A549 (cell line): ENCODE results near the gene C11orf91. TPM values are rescaled to one million over a fixed set of nuclear protein-coding genes. Genes with fewer than 3 reads are reported as not detected.
A peak's percentile ranks its signal among the peaks of the same experiment; 100 is the strongest.

Source experiments
- ATAC-seq, 2 experiments: fragments of 200-7000 bp in 1 of 2; fragments of >200 bp in 1 of 2; cut with Nextera tagmentation in 1 of 2; cut with Tn5 transposase in 1 of 2; 3 replicates each; pipeline versions ENCODE4 v1.8.0 to v1.9.1; 2018 to 2020; ENCODE audit warnings: mild to moderate bottlenecking in 1 of 2, moderate library complexity in 1 of 2
- CTCF ChIA-PET: fragments of 300-600 bp; sonication (Branson Sonifier 250); formaldehyde crosslinking; extraction: SDS; loops from one replicate; lab custom pipeline; 2021; ENCODE audit warnings: antibody characterized with exemption, inconsistent platforms; lab: Yijun Ruan, JAX
- POLR2A ChIA-PET: fragments of 350-600 bp; formaldehyde crosslinking; extraction: SDS; loops from one replicate; lab custom pipeline; 2021; ENCODE audit warnings: antibody characterized with exemption, inconsistent platforms; lab: Yijun Ruan, JAX
- DNase-seq, 2 experiments: peaks; one replicate each; pipeline versions ENCODE4 v3.0.0 to v3.0.0-alpha.2; 2011 to 2016; ENCODE audit warnings: low read depth in 1 of 2, low spot score in 1 of 2
- FAIRE-seq: peaks from 2 replicates; lab custom pipeline; 2011; peaks lifted over from hg19 to GRCh38; lab: Jason Lieb, UNC
- H3K27ac ChIP-seq, 2 experiments: fragments of >200 bp; sonication (Bioruptor Twin); formaldehyde crosslinking; 3 replicates each; pipeline ENCODE4 v1.5.1; 2016 to 2017
- H3K4me1 ChIP-seq: fragments of >200 bp; sonication (Bioruptor Twin); formaldehyde crosslinking; 3 replicates; pipeline ENCODE4 v1.6.1; 2016
- H3K4me2 ChIP-seq: fragments of >200 bp; sonication (Bioruptor Twin); formaldehyde crosslinking; 3 replicates; pipeline ENCODE4 v1.6.1; 2016
- H3K4me3 ChIP-seq: fragments of >200 bp; sonication (Bioruptor Twin); formaldehyde crosslinking; 3 replicates; pipeline ENCODE4 v1.5.1; 2016
- H3K9me3 ChIP-seq: fragments of >200 bp; sonication (Bioruptor Twin); formaldehyde crosslinking; 3 replicates; pipeline ENCODE4 v1.6.1; 2016
- BHLHE40 ChIP-seq: IDR thresholded peaks from 2 replicates; pipeline ENCODE4 v1.6.1; 2012; ENCODE audit warnings: low read depth, low read length, inconsistent platforms
- CEBPB ChIP-seq, 2 experiments: fragments of >200 bp in 1 of 2; sonication (Bioruptor Twin) in 1 of 2; formaldehyde crosslinking in 1 of 2; IDR thresholded peaks; 2 replicates each; pipeline ENCODE4 v1.6.1; 2012 to 2016
- EHF ChIP-seq: fragments of 250-450 bp; sonication (Bioruptor Pico); IDR thresholded peaks from 2 replicates; pipeline ENCODE4 v1.5.0; 2020; ENCODE audit warnings: mild to moderate bottlenecking
- EHMT2 ChIP-seq: fragments of 200-600 bp; sonication (generic); IDR thresholded peaks from 2 replicates; pipeline ENCODE4 v1.6.1; 2016; ENCODE audit warnings: antibody characterized with exemption, low read depth, mild to moderate bottlenecking, moderate library complexity
- ESRRA ChIP-seq: fragments of 150-350 bp; IDR thresholded peaks from 2 replicates; pipeline ENCODE4 v1.6.1; 2014; ENCODE audit warnings: mild to moderate bottlenecking, low read length, borderline replicate concordance
- HOXB13 ChIP-seq: fragments of 250-450 bp; sonication (Bioruptor Pico); IDR thresholded peaks from 2 replicates; pipeline ENCODE4 v1.5.0; 2020; ENCODE audit warnings: low read depth, mild to moderate bottlenecking, moderate library complexity
- JUN ChIP-seq, 2 experiments: fragments of >200 bp; sonication (Bioruptor Twin); formaldehyde crosslinking; IDR thresholded peaks; 2 replicates in 1 of 2; 3 replicates in 1 of 2; pipeline ENCODE4 v1.6.1; 2016 to 2017
- KDM5A ChIP-seq: fragments of 200-600 bp; sonication (generic); IDR thresholded peaks from 2 replicates; pipeline ENCODE4 v1.6.1; 2016; ENCODE audit warnings: antibody characterized with exemption, mild to moderate bottlenecking
- NR3C1 ChIP-seq: fragments of >200 bp; sonication (Bioruptor Twin); formaldehyde crosslinking; IDR thresholded peaks from 3 replicates; pipeline ENCODE4 v1.6.1; 2017
- POLR2A ChIP-seq: IDR thresholded peaks from 2 replicates; pipeline ENCODE4 v1.6.1; 2012; ENCODE audit warnings: mild to moderate bottlenecking, low read length
- ZFP36 ChIP-seq: fragments of 450-650 bp; IDR thresholded peaks from 2 replicates; pipeline ENCODE4 v1.6.1; 2014; ENCODE audit warnings: borderline replicate concordance; ENCODE audit not compliant: partially characterized antibody
- WGBS: methylation state at CpG from one replicate; pipeline ENCODE4 v1.1.6; 2017; ENCODE audit errors: missing lambda C conversion rate; 5-methylcytosine and 5-hydroxymethylcytosine counted together
- polyA plus RNA-seq, 4 experiments: library from polyadenylated mRNA; depleted of rRNA in 3 of 4; stranded (reverse); fragments of >200 nt; fragmentation: RNase III in 1 of 4; extraction: RNeasy Plus Mini Kit Qiagen cat#74134 plus additional on column Dnase treatment in 1 of 4; gene quantifications; 2 replicates in 3 of 4; 3 replicates in 1 of 4; pipeline ENCODE4 v1.2.3, GENCODE V29; 2011 to 2017
- TF ChIP-seq, protein P1 (sequence below): fragments of 250-450 bp; sonication (Bioruptor Pico); IDR thresholded peaks from 2 replicates; pipeline ENCODE4 v1.5.0; 2021; ENCODE audit warnings: mild to moderate bottlenecking, moderate library complexity, borderline replicate concordance
- TF ChIP-seq, protein P2 (sequence below): fragments of 200-600 bp; sonication (generic); IDR thresholded peaks from 2 replicates; pipeline ENCODE4 v1.6.1; 2016; ENCODE audit warnings: antibody characterized with exemption, mild to moderate bottlenecking, moderate library complexity

Gene C11orf91
- polyA plus RNA-seq, 2 of the 4 experiments (the other 2 are of a cell fraction): 0.15 TPM; not detected in 1

DNA sequence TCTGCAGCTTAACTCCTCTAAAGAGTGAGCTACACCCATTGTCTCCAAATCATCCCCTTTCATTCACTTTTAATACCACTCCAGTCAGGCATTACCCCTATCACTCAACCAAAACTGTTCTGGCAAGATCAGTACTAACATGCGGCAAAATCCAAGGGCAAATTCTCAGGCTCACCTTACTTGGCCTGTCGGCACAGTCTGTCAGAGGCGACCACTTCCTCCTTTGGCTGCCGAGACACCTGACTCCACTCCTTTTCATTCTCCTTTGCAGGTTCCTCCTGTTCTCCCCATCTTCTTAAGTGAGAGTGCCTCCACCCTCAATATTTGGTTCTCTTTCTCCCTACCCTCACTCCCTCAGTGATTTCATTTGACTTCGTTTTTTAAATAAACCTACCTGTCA lies 4.2 kb downstream of the C11orf91 start:
- ChIA-PET CTCF (interaction anchor here (0.7 to 3.2 kb wide), 4 partner anchors 8 to 125 kb away, joined by 3 to 16 read pairs (median 4); no protein-coding TSS in a partner anchor), POLR2A (interaction anchor here (1.5 kb wide), 1 partner anchor 40 kb away, joined by 8 read pairs; the partner anchor contains the start of gene CD59)
- no peak overlapping the region for H3K4me2 ChIP-seq
- no peak for DNase-seq
- H3K4me3 ChIP-seq: no peak overlapping the region
- no peak for ATAC-seq
- FAIRE-seq: no peak
- TF ChIP-seq KDM5A (no peak), EHF (CRISPR knock-in tag) (no peak), ZFP36 (no peak), BHLHE40 (no peak), NR3C1 (no peak)
- TF ChIP-seq, all 56 proteins: peak for 0
- Histone ChIP-seq H3K9me3 (no peaks in the 10 kb centered on the region), H3K4me1 (peaks cover 51% of the 10 kb centered on the region), H3K27ac (peak overlapping the region in 1 of 2 experiments; percentile 94; a peak in 4 of 6 replicates)
- 93% methylated on average over 5 of the region's 5 CpGs for WGBS

DNA sequence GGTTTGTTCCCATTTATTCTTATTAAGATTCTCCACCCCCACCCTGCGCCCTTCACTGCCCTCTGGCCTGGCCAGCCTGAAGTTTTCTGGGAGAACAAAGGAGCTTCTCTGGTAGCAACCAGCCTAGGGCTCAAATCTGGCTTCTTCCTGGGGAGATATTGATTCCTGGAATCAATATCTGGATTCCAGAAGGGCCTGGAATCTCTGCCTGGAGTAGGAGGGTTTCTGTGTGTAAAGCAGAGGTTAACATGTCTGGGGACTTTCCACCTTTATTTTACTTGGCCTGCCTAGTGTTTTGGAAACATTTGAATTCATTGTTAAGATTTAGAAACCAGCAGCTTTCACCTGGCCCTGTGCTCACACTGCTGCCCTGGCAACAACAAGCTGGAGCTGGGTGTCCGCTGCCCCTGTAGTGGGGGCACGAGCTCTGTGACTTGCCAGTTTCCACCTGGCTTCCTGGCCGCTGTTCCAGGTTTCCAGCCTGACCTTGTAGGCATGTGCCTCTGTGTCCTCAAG lies 5.5 kb downstream of the C11orf91 start:
- DNase-seq: no peak
- POLR2A ChIA-PET: interaction anchor here (0.6 to 1.5 kb wide), 2 partner anchors 41 to 152 kb away, joined by 4 to 8 read pairs; partner anchors contain the start of gene CD59
- peaks cover 55% of the 10 kb centered on the region for H3K4me1 ChIP-seq

DNA sequence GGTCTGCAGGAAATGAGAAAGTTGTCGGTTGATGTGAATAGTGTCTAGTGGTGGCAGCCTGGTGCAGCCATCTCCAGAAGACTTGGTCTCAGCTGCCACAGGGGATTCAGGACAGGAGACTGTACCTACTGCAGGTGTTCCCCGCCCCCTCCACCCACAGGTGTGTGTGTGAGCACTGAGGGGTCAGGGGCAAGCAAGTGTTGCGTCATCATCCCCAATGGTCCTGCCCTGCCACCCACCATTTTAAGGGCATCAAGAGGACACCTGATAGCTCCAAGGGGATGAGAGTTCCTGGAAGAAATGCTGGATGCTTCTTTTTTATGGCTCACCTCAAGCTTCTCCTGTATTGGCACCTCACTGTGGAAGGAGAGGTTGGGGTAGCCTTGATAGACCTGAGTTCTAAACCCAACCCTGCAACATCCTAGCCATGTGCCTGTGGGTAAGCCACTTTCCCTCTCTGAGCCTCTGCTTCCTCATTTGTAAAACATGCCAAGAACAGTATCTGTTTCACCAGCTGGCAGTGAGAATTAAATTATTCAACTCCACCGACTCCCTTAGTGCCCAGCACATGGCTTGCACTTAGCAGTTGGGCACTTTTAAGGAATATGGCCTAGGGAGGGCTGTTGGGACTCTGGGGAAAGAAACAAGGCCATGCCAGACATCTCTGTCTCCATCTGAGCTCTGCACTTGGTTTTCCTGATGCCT lies 6.1 kb downstream of the C11orf91 start:
- FAIRE-seq (no peak), DNase-seq (no peak)
- CTCF ChIA-PET: interaction anchor here (0.9 to 3.2 kb wide), 6 partner anchors 9 to 332 kb away, joined by 3 to 16 read pairs (median 4); no protein-coding TSS in a partner anchor

More for the DNA sequence above, 5.5 kb downstream of the C11orf91 start:
- H3K27ac ChIP-seq: peak overlapping the region; percentile 94 to 96; a peak in 5 of 6 replicates
- no peak for ATAC-seq
- CTCF ChIA-PET: interaction anchor here (0.8 to 3.2 kb wide), 8 partner anchors 9 to 332 kb away, joined by 3 to 16 read pairs (median 3); no protein-coding TSS in a partner anchor
- no peak overlapping the region for H3K4me2 ChIP-seq
- no peak for FAIRE-seq
- no peak overlapping the region for H3K4me3 ChIP-seq
- WGBS: 93% methylated on average over 4 of the region's 4 CpGs
- TF ChIP-seq, protein P1, sequence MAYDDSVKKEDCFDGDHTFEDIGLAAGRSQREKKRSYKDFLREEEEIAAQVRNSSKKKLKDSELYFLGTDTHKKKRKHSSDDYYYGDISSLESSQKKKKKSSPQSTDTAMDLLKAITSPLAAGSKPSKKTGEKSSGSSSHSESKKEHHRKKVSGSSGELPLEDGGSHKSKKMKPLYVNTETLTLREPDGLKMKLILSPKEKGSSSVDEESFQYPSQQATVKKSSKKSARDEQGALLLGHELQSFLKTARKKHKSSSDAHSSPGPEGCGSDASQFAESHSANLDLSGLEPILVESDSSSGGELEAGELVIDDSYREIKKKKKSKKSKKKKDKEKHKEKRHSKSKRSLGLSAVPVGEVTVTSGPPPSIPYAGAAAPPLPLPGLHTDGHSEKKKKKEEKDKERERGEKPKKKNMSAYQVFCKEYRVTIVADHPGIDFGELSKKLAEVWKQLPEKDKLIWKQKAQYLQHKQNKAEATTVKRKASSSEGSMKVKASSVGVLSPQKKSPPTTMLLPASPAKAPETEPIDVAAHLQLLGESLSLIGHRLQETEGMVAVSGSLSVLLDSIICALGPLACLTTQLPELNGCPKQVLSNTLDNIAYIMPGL: no peak
- TF ChIP-seq HOXB13 (CRISPR knock-in tag) (no peak), EHMT2 (no peak), ESRRA (no peak), POLR2A (no peak), JUN (IDR thresholded peaks at IDR 0.05) (no peak)
- no peaks in the 10 kb centered on the region for H3K9me3 ChIP-seq

More for the DNA sequence above, 6.1 kb downstream of the C11orf91 start:
- Histone ChIP-seq H3K4me3 (no peak overlapping the region), H3K4me2 (no peak overlapping the region), H3K4me1 (peaks cover 55% of the 10 kb centered on the region), H3K9me3 (no peaks in the 10 kb centered on the region), H3K27ac (peak overlapping the region; percentile 94 to 96; a peak in 5 of 6 replicates)
- POLR2A ChIA-PET: no interaction called here
- TF ChIP-seq, protein P2, sequence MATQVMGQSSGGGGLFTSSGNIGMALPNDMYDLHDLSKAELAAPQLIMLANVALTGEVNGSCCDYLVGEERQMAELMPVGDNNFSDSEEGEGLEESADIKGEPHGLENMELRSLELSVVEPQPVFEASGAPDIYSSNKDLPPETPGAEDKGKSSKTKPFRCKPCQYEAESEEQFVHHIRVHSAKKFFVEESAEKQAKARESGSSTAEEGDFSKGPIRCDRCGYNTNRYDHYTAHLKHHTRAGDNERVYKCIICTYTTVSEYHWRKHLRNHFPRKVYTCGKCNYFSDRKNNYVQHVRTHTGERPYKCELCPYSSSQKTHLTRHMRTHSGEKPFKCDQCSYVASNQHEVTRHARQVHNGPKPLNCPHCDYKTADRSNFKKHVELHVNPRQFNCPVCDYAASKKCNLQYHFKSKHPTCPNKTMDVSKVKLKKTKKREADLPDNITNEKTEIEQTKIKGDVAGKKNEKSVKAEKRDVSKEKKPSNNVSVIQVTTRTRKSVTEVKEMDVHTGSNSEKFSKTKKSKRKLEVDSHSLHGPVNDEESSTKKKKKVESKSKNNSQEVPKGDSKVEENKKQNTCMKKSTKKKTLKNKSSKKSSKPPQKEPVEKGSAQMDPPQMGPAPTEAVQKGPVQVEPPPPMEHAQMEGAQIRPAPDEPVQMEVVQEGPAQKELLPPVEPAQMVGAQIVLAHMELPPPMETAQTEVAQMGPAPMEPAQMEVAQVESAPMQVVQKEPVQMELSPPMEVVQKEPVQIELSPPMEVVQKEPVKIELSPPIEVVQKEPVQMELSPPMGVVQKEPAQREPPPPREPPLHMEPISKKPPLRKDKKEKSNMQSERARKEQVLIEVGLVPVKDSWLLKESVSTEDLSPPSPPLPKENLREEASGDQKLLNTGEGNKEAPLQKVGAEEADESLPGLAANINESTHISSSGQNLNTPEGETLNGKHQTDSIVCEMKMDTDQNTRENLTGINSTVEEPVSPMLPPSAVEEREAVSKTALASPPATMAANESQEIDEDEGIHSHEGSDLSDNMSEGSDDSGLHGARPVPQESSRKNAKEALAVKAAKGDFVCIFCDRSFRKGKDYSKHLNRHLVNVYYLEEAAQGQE: no peak
- peak in 1 of 2 experiments; percentile 62; a peak in 2 of 4 replicates for TF ChIP-seq CEBPB (IDR thresholded peaks at IDR 0.05)
- whole genome bisulfite sequencing: 90% methylated on average over 4 of the region's 4 CpGs
- ATAC-seq: no peak
